ENCODE data around the gene YLPM1. TPM values are rescaled to one million over a fixed set of nuclear protein-coding genes. Genes with fewer than 3 reads are reported as not detected.

Gene YLPM1
- total and polyA plus RNA-seq, 10 of the 15 experiments (the other 5 are each of a cell fraction or from before 2014, with no cell fraction given): 11.1 to 48.2 (median 18.0) TPM

GRCh38 chr14:74881431-74882102 lies 118.5 kb downstream of the YLPM1 start, which contains the start of gene DLST (continued):
- TF ChIP-seq BCLAF1 (IDR thresholded peaks at IDR 0.05): peak; percentile 93

GRCh38 chr14:74882103-74882920 lies 119.2 kb downstream of the YLPM1 start:
- under 1% methylated on average over 49 of the region's 49 CpGs for WGBS (ENCODE audit: insufficient coverage, insufficient replicate concordance, low lambda C conversion rate, missing lambda C conversion rate)
- Histone ChIP-seq H2AFZ (ENCODE audit: control insufficient read depth, low read depth, low read length) (peak overlapping the region; percentile 98), H3K4me3 (peak overlapping the region; percentile 90), H4K20me1 (ENCODE audit: control insufficient read depth, insufficient read depth) (no peaks in the 10 kb centered on the region; the same call in none of the 2 replicates), H3K9me3 (replicated peaks; ENCODE audit: control insufficient read depth, insufficient read depth, low read length) (no peaks in the 10 kb centered on the region), H3K4me1 (ENCODE audit: control insufficient read depth, insufficient read depth, low read length) (peaks cover 8% of the 10 kb centered on the region), H3K27ac (ENCODE audit: control insufficient read depth, insufficient read depth) (peak overlapping the region; percentile 81), H3K9ac (ENCODE audit: control insufficient read depth, insufficient read depth, low read length) (peak overlapping the region; percentile 86), H3K79me2 (ENCODE audit: control insufficient read depth, insufficient read depth, low read length) (peaks cover 54% of the 10 kb centered on the region), H3K4me2 (ENCODE audit: control insufficient read depth, insufficient read depth) (peak overlapping the region; percentile 68), H3K36me3 (ENCODE audit: control insufficient read depth in 2 of 2, insufficient read depth in 2 of 2, low read length in 1 of 2) (peaks cover 0 to 11% of the 10 kb centered on the region in 2 experiments; a peak in 1 of 4 replicates), H3K27me3 (replicated peaks in 1 of 2; ENCODE audit: control insufficient read depth in 2 of 2, insufficient read depth in 2 of 2, low read length in 1 of 2) (no peaks in the 10 kb centered on the region)
- ChIA-PET RAD21 (ENCODE audit: unreplicated experiment) (interaction anchor here (0.6 to 3.2 kb wide), 9 partner anchors 11 to 259 kb away, joined by 3 to 20 read pairs (median 5); partner anchors contain the start of gene ACYP1), SMC1A (ENCODE audit: uncharacterized antibody, unreplicated experiment) (interaction anchor here (1.0 to 2.6 kb wide), 7 partner anchors 9 to 43 kb away, joined by 4 to 22 read pairs (median 8); no protein-coding TSS in a partner anchor), CTCF (interaction anchor here (0.6 to 20.7 kb wide), 11 partner anchors 11 to 422 kb away, joined by 3 to 289 read pairs (median 3); no protein-coding TSS in a partner anchor), POLR2A (interaction anchor here (0.5 to 2.7 kb wide), 4 partner anchors 11 to 43 kb away, joined by 3 to 11 read pairs (median 5); no protein-coding TSS in a partner anchor)
- no peak for DNase-seq (ENCODE audit: low read depth, low spot score)
- in situ Hi-C loops (cut with MboI) (no loop called here), intact Hi-C loops (cut with micrococcal nuclease; ENCODE audit: unreplicated experiment) (no loop called here)
- no TSS peak for BruUV-seq (replicated peaks)
- FAIRE-seq: no peak
- ATAC-seq: peak; percentile 70
- TF ChIP-seq MAX (IDR thresholded peaks at IDR 0.05; ENCODE audit: low read depth, low read length) (0 out of 2 replicates have a peak, but pooled peaks have one; percentile 13), ZBTB11 (CRISPR knock-in tag; IDR thresholded peaks at IDR 0.05) (0 out of 2 replicates have a peak, but pooled peaks have one; percentile 1), SMARCA5 (IDR thresholded peaks at IDR 0.05) (no peak), GATAD2B (conservative IDR thresholded peaks at IDR 0.05; ENCODE audit: low read depth) (peak; percentile 89; the same call in 1 of the 2 replicates), SIN3A (IDR thresholded peaks at IDR 0.05; ENCODE audit: low read depth, low read length) (0 out of 2 replicates have a peak, but pooled peaks have one; percentile 61), POLR2AphosphoS2 (IDR thresholded peaks at IDR 0.05; ENCODE audit: low read depth, low read length) (no peak), CTCF (IDR thresholded peaks at IDR 0.05 in 2 of 3, conservative IDR thresholded peaks at IDR 0.05 in 1 of 3; ENCODE audit: control insufficient read depth in 2 of 3, extremely low read depth in 1 of 3, insufficient read depth in 1 of 3, low read depth in 3 of 3, low read length in 3 of 3) (no peak), CREM (IDR thresholded peaks at IDR 0.05; ENCODE audit: low read depth) (peak; percentile 39; the same call in 1 of the 2 replicates), DPF2 (IDR thresholded peaks at IDR 0.05) (peak; percentile 13; the same call in 1 of the 2 replicates)
